Measurements from ENCODE around the gene RSL1D1. TPM values are rescaled to one million over a fixed set of nuclear protein-coding genes. Genes with fewer than 3 reads are reported as not detected.
"Not testable (repeated sequence)": the region's sequence is repeated elsewhere in the genome, so short reads cannot be mapped to it uniquely, and the experiment has no call there.

RSL1D1 gene
- total RNA-seq, 4 donors from 2014 or later, result 82.4 to 426 (median 182) TPM

- WGBS, 2 donors, result 83 to 88% methylated on average over 7 of the region's 7 CpGs
- H3K9me3 ChIP-seq, result no peaks in the 10 kb centered on the region
- peak overlapping the region in 2 of 3 donors; percentile 85 to 98 for H3K27ac ChIP-seq
- no peaks in the 10 kb centered on the region for H3K27me3 ChIP-seq
- no peak for DNase-seq
- TF ChIP-seq, protein P1, sequence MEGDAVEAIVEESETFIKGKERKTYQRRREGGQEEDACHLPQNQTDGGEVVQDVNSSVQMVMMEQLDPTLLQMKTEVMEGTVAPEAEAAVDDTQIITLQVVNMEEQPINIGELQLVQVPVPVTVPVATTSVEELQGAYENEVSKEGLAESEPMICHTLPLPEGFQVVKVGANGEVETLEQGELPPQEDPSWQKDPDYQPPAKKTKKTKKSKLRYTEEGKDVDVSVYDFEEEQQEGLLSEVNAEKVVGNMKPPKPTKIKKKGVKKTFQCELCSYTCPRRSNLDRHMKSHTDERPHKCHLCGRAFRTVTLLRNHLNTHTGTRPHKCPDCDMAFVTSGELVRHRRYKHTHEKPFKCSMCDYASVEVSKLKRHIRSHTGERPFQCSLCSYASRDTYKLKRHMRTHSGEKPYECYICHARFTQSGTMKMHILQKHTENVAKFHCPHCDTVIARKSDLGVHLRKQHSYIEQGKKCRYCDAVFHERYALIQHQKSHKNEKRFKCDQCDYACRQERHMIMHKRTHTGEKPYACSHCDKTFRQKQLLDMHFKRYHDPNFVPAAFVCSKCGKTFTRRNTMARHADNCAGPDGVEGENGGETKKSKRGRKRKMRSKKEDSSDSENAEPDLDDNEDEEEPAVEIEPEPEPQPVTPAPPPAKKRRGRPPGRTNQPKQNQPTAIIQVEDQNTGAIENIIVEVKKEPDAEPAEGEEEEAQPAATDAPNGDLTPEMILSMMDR (IDR thresholded peaks at IDR 0.05), result no peak
- no peak for TF ChIP-seq POLR2A (IDR thresholded peaks at IDR 0.05)
- H3K4me1 ChIP-seq, result peaks cover 61 to 76% of the 10 kb centered on the region in 2 donors
- intact Hi-C loops (cut with DNase I), result no loop called here
- no peaks in the 10 kb centered on the region for H3K36me3 ChIP-seq
- H3K4me3 ChIP-seq (replicated peaks in 1 of 3), result no peak overlapping the region
These were observed 57.5 kb downstream of the RSL1D1 start for GRCh38 chr16:11793840-11794239.

GRCh38 chr16:11792410-11793241 is 58.7 kb downstream of the RSL1D1 start:
- intact Hi-C loops (cut with DNase I), result no loop called here
- TF ChIP-seq, protein P1 (IDR thresholded peaks at IDR 0.05), result no peak
- TF ChIP-seq POLR2A (IDR thresholded peaks at IDR 0.05), result peak in 1 of 2 donors; percentile 34
- Histone ChIP-seq H3K27ac (peak overlapping the region; percentile 64 to 98 (median 85)), H3K36me3 (no peaks in the 10 kb centered on the region), H3K4me1 (peaks cover 50 to 71% of the 10 kb centered on the region in 2 donors), H3K27me3 (no peaks in the 10 kb centered on the region), H3K9me3 (no peaks in the 10 kb centered on the region), H3K4me3 (replicated peaks in 1 of 3) (no peak overlapping the region)
- WGBS, 2 donors, result 49 to 57% methylated on average over 7 of the region's 7 CpGs
- peak; percentile 68 to 73 for DNase-seq

DNA sequence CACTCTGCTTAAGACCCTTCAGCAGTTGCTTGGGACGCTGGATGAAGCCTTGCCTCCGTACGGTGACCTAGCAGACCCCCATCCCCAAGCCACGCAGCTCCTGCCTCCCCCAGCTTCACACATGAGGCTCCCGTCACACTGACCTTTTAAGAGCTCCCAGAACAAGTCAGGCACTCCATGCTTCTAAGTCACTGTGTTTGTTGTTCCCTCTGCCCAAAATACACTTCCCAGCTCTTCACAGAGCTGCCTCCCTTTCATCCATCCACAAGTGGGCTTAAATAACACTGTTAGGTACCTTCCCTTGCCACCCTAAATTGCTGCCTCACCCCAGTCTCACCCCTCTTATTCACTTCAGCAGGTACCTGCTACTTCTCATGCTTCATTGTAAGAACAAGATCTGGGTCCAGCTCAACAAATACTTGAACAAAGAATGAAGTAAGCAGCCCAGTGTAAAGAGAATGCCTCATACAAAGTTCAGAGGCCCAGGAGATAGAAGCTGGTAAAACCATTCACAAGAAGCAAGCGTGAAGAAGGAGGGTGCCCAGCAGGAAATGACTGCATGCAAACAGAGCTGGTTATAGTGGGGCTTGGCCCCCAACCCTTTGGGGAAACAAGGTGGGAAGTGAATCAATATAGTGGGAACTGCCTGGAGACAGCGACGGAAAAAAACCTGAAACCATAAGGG is 60.1 kb downstream of the RSL1D1 start:
- Histone ChIP-seq H3K9me3 (no peaks in the 10 kb centered on the region), H3K4me1 (peaks cover 50 to 71% of the 10 kb centered on the region in 2 donors), H3K4me3 (replicated peaks in 1 of 3) (no peak overlapping the region), H3K27me3 (no peaks in the 10 kb centered on the region), H3K36me3 (no peaks in the 10 kb centered on the region), H3K27ac (peak overlapping the region; percentile 64 to 98 (median 85))
- peak; percentile 78 to 82 for DNase-seq
- WGBS, 2 donors, result 33 to 44% methylated on average over 8 of the region's 8 CpGs
- peak in 1 of 2 donors; percentile 74 for TF ChIP-seq POLR2A (IDR thresholded peaks at IDR 0.05)
- TF ChIP-seq, protein P1 (IDR thresholded peaks at IDR 0.05), result no peak
- intact Hi-C loops (cut with DNase I), result no loop called here

DNA sequence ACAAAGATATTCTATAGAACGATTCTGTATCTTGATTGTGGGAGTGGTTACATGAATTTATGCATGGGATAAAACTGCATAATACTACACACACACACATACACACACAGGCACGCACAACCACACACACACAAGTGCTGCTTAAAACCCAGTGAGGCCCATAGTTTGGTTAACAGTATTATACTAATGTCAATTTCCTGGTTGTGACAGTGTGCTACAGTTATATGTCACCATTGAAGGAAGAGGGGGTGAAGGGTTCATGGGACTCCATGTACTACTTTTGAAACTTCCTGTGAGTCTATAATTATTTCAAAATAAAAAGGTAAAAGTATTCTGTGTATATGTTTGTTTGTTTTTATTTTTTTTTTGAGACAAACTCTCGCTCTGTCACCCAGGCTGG is 62.4 kb downstream of the RSL1D1 start:
- H3K36me3 ChIP-seq, result no peaks in the 10 kb centered on the region
- intact Hi-C loops (cut with DNase I), result no loop called here
- no peak for DNase-seq
- WGBS, 2 donors, result 84 to 89% methylated on average over 3 of the region's 3 CpGs
- no peaks in the 10 kb centered on the region for H3K9me3 ChIP-seq
- peak overlapping the region in 2 of 3 donors; percentile 48 to 85 for H3K27ac ChIP-seq
- TF ChIP-seq, protein P1 (IDR thresholded peaks at IDR 0.05), result no peak
- no peak for TF ChIP-seq POLR2A (IDR thresholded peaks at IDR 0.05)
- H3K4me1 ChIP-seq, result peaks cover 46 to 66% of the 10 kb centered on the region in 2 donors
- no peaks in the 10 kb centered on the region for H3K27me3 ChIP-seq
- H3K4me3 ChIP-seq (replicated peaks in 1 of 3), result no peak overlapping the region

DNA sequence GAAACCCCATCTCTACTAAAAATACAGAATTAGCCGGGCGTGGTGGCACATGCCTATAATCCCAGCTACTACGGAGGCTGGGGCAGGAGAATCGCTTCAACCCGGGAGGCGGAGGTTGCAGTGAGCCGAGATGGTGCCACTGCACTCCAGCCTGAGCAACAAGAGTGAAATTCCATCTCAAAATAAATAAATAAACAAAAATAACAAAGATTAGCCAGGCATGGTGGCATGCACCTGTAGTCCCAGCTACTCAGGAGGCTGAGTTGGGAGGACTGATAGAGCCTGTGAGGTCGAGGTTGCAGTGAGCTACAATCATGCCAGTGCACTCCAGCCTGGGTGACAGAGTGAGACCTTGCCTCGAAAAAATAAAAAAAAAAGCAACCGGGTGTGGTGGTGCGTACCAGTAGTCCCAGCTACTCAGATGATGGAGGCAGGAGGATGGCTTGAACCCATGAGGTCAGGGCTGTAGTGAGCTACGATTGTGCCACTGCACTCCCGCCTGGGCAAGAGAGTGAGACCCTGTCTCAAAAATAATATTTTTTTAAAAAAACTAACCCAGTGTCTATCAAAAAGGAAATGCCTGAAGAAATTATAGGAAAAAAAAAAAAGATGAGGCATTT is 66.3 kb downstream of the RSL1D1 start:
- peaks cover 43 to 62% of the 10 kb centered on the region in 2 donors for H3K4me1 ChIP-seq

DNA sequence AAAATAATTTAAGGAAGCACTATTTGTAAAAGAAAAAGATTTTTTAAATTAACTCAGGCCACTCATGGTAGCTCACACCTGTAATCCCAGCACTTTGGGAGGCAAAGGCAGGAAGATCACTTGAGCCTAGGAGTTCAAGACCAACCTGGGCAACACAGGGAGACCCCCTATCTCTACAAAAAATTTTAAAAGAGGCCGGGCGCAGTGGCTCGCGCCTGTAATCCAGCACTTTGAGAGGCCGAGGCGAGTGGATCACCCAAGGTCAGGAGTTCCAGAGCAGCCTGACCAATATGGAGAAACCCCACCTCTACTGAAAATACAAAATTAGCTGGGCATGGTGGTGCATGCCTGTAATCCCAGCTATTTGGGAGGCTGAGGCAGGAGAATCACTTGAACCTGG is 67.0 kb downstream of the RSL1D1 start:
- H3K4me1 ChIP-seq, result peaks cover 42 to 57% of the 10 kb centered on the region in 2 donors
- H3K9me3 ChIP-seq; H3K36me3 ChIP-seq; DNase-seq; H3K4me3 ChIP-seq (replicated peaks in 1 of 3); intact Hi-C loops (cut with DNase I); H3K27me3 ChIP-seq: not testable (repeated sequence)
- peak overlapping the region; percentile 89 to 98 (median 97) for H3K27ac ChIP-seq
- WGBS, 2 donors, result 94 to 97% methylated on average over 6 of the region's 6 CpGs

More for the DNA sequence above, 66.3 kb downstream of the RSL1D1 start:
- intact Hi-C loops (cut with DNase I); DNase-seq; H3K9me3 ChIP-seq; H3K27me3 ChIP-seq; H3K4me3 ChIP-seq (replicated peaks in 1 of 3); H3K36me3 ChIP-seq: not testable (repeated sequence)
- H3K27ac ChIP-seq, result peak overlapping the region; percentile 89 to 98 (median 97)
- WGBS, 2 donors, result 91 to 93% methylated on average over 13 of the region's 13 CpGs

Measured in thyroid gland (tissue), 4 donors.